GM18867 (cell line): Measurements from ENCODE around the gene DMRTC2.
A peak's percentile ranks its signal among the peaks of the same experiment; 100 is the strongest.

Experiments
- ATAC-seq: cut with Tn5 transposase; IDR thresholded peaks from one replicate; pipeline ENCODE4 v1.9.1; 2021; ENCODE audit warnings: mild to moderate bottlenecking, moderate library complexity; ENCODE audit not compliant: unreplicated experiment

Gene DMRTC2

DNA sequence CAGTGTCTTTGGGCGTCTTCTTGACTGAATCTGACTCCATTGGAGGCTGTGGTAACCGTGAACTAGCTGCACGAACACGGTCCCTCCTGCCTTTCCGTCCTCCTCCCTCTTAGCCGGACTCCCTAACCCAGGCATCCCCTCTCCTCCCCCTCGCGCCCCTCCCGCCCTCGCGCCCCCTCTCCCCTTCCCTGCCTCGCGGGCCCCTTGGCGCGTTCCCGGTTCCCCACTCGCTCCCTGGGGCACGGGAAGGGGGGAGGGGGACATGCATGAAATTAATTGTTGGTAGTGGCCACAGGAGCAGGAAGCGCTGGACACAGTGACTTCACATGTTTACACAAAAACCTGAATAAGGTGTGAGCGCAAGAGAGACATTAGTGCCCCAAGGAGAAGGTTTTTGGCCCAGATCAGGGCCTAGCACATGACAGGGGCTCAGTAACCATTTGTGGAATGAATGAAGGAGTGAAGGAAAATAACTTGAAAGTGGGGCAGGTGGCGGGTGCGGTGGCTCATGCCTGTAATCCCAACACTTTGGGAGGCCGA lies 279 bp downstream of the DMRTC2 start:
- ATAC-seq = no peak

DNA sequence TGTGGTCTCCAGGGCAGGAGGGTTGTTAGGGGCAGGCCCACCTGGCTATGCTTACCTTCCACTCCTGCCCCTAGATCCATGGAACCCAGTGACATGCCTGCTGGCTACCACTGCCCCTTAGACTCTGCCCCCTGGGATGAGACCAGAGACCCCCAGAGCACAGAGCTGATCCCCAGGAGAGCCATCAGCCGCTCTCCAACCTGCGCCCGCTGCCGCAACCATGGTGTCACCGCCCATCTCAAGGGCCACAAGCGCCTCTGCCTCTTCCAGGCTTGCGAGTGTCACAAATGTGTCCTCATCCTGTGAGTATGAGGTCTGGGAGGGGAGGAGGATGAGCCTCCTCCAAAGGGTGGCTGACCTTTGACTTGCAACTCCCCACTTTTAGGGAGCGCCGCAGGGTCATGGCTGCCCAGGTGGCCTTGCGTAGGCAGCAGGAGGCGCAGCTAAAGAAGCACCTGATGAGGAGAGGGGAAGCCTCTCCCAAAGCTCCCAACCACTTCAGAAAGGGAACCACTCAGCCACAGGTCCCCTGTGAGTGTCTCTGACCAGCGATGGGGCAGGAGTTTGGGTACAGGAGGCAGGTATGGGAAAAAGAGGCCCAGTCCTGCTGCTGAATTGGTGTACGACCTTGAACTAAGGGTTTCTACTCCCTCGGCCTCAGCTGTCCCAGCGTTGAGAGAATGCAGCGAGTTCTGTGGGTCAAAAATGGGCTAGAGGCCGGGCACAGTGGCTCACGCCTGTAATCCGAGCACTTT lies 2.7 kb downstream of the DMRTC2 start:
- ATAC-seq = no peak

DNA sequence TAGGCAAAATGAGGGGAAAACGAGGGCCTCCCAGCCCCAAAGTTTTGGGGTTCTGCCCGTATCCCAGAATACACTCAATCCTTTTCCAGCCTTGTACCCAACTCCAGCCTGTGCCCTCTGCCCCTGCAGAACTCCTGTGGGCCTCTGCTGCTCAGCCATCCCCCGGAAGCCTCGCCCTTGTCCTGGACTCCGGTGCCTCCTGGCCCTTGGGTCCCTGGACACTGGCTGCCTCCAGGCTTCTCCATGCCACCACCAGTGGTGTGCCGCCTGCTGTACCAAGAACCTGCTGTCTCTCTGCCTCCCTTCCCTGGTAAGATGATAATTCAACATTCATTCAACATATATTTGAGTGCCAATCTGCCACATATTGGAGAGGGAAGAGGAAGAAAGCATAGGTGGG lies 3.8 kb downstream of the DMRTC2 start:
- ATAC-seq = no peak

DNA sequence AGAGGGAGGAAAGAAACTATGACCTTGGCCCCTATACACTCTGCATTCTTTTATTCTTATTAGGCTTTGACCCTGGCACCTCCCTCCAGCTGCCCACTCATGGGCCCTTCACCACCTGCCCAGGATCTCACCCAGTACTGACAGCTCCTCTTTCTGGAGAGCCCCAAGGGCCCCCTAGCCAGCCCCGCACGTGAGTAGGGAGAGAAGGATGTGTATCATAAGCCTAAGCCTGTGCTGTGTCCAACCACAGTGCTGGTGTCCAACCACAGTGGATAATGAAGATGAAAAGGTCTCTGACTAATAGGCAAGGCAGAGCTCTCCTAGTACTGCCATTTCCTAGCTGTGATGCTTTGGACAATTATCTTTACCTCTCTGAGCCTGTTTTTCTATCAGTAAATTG lies 4.2 kb downstream of the DMRTC2 start:
- no peak for ATAC-seq

DNA sequence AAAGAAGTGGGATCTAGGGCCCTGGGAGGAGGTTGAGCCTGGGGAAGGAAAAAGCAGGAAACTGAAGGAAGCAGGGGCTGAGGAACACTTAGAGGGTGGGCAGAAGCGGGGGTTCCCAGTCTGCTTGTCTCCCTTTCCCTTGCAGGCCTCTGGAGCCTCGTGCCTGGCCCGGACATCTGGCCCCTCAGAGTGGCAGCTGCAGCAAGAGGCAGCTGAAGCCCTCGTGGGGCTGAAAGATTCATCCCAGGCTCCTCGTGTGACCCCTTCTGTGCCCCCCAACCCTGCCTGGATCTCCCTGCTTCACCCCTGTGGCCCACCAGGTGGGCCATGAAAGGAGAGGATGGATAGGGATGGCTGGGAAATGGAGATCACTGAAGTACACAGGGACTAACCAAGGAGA lies 5.5 kb downstream of the DMRTC2 start:
- no peak for ATAC-seq

DNA sequence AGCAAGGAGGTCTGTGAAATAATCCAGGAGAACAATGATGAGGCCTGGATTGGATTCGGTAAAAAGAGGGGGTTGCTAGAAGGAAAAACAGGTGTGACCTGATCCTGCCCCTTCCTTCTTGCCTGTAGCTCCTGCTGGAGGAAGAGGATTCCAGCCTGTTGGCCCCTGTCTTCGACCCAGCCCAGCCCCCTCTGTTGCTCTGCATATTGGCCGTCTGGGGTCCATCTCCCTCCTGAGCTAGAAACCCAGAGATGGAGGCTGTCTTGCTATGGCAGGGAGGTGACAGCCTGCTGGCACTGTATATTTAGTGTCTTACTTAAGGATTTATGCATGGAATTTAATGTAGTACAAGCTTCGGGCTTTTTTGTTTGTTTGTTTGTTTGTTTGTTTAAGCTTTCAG lies 6.6 kb downstream of the DMRTC2 start:
- no peak for ATAC-seq

DNA sequence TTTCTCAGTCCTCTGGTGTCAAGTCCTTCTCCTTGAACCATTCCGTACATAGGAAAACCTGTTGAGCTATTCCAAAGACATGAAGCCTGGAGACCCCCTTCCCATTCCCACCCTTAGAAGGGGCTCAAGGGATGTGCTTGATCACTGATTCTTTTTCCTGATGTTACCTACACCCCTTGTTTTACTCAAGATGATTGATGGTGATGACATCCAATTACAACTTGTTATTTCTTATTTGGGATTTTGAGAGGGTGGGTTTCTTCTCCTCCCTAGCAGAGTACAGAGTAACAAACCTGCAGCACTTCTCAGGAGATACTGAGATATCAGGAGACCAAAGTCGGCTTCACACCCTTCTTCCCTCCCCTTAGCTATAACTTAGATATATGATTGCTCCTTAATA lies 8.5 kb downstream of the DMRTC2 start:
- no peak for ATAC-seq

DNA sequence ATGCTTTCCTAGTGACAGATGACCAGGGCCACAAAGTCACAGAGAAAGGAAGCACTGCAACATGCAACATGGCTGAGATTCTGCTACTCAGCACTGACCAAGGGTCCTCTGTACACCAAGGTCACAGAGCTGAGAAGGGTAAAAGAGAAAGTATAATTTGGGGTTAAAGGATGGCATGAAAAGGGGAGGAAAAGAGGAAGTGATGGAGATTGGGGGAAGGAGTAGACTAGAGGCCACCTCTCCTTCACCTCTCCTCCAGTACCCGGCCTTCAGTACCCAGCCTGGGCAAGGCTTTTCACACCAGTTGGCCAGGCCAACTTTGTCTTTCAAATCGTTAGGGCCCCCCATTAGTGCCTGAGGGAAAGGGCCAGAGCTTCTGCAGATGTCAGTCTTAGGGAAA lies 8.9 kb downstream of the DMRTC2 start:
- ATAC-seq = no peak

DNA sequence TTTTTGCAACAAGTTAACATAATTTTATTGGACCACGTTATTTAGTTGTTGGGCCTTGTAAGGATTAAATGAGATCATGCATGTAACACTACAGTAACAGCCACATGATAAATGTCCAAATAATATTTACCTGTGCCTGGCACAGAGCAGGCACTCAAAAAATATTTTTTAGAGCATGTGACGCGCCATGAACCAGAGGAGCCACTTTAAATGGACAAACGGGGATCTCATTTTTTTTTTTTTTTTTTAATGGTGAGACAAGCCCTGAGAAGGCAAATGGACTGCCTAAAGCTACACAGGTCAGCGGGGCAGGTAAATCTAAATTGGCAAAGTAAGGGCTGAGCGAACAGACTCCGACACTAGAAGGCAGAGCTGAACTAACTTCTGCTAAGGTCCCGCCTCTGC lies 14.4 kb downstream of the DMRTC2 start:
- no peak for ATAC-seq

DNA sequence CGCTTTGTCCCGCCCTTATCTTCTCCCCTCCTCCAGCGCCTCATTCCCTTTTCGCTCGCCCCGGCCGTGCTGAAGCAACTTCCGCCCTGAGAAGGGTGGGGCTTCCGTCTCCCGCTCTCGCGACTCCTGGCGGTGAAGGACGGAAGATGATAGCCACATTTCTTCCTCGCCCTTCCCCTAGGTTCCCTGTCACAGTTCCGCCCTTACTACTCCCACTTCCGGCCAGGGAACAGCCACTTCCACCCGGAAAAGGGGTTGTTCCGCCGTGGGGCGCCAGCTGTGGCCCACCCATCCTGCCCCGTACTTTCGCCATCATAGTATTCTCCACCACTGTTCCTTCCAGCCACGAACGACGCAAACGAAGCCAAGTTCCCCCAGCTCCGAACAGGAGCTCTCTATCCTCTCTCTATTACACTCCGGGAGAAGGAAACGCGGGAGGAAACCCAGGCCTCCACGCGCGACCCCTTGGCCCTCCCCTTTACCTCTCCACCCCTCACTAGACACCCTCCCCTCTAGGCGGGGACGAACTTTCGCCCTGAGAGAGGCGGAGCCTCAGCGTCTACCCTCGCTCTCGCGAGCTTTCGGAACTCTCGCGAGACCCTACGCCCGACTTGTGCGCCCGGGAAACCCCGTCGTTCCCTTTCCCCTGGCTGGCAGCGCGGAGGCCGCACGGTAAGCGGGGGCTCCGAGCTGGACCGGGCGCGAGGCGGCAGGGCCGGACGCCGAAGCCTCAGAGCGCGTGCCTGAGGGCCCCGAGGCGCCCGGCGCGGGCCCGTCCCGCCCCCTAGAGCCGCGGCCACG lies 15.0 kb downstream of the DMRTC2 start, which contains the start of gene RPS19:
TSS of gene RPS19 (plus strand) at position 638 of the 801 bp plus-strand sequence. CDS start 520 bp downstream, outside the sequence.
- ATAC-seq = peak; percentile 79

DNA sequence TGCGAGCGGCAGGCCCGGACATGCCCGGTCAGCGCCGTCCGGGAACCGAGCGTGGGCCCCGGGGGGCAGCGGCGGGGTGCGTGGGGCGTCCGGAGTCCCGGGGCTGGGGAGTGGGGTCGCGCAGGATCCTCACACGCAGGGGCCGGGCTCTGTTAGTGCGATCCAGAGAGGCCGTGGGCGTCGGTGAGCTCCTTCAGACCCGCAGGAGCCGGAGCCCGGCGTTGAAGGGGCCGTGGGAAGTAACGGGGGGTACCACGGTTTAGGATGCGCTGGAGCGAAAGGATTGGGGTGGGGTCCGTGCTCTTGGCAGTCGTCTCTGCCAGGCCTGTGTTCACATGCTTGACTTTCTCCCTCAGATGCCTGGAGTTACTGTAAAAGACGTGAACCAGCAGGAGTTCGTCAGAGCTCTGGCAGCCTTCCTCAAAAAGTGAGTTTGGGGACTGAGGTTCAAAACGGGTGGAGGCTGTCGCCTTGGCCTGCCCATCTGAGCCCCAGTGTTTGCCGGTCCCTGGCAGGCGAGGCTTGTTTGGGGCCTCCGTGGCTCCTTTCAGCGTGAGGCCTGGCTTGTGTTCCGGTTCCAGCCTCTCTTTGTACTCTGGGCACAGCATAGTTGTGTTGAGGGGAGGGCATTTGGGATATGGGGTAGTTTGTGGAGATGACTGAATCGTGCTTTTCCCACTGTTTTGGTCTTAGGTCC lies 15.7 kb downstream of the DMRTC2 start:
- no peak for ATAC-seq

DNA sequence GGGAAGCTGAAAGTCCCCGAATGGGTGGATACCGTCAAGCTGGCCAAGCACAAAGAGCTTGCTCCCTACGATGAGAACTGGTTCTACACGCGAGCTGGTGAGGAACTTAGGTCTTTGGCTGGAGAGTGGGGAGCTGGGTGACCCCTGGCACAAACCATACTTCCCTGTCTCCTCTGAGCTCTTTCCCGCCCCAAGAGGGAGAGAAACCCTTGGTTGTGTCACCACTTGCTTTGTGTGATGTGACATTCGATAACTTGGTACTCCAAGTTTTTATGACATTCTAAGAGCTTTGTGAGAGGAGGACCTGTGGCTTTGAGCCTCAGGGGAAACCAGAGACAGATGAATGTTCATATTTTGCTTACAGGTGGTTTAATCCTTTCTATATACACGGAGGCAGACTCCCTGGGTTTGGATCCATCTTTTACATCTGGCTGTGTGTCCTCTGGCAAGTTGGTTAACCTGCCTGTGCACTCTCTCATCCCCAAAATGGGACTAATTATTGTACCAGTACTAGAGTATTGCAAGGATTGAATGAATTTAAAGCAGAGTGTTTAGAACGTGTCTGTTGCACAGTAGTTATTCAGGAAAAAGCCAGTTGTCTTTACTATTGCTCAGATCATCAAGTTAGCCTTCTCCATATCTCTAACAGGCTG lies 16.4 kb downstream of the DMRTC2 start:
- no peak for ATAC-seq

DNA sequence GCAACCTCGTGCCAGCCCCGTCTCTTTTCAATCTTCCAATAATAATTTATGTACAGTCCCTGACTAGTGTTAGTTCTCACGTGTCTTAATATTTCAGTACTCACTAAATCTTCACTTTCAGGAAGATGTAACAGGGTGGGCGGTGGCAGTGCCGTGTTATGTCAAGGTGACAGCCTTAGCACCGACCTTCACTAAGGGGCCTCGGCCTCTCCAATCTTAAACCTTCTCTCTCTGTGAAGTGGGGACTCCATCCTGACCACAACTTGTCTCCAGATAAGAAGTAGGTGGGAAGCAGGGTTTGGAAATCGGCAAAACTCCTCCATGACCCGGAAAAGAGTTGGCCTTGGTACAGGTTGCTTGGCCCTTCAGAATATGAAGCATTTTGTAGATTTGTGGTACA lies 17.0 kb downstream of the DMRTC2 start:
- no peak for ATAC-seq

DNA sequence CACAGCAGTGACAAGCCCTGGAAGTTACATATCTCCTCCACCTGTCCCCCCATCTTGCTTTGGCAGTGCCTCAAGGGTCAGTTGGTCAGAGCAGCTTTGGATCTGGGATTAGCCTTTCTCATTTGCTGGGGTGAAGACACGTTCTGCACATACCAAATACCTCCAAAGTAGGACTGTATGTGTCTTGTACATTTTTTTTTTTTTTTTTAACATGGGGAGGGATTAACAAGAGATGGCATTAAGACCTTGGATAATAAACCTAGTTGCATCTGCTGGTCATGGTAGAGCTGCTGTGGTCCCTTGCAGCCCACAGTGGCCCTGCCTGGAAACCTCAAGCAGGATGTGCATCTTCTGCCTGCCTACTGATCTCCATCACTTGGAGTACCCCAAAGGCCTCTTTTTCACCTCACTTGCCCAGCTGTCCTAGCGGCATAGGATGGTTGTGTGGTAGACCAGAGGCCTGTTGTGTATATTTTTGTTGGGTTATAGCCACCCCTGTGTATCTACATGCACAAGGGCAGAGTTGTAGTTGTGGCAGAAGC lies 17.7 kb downstream of the DMRTC2 start:
- ATAC-seq = no peak

DNA sequence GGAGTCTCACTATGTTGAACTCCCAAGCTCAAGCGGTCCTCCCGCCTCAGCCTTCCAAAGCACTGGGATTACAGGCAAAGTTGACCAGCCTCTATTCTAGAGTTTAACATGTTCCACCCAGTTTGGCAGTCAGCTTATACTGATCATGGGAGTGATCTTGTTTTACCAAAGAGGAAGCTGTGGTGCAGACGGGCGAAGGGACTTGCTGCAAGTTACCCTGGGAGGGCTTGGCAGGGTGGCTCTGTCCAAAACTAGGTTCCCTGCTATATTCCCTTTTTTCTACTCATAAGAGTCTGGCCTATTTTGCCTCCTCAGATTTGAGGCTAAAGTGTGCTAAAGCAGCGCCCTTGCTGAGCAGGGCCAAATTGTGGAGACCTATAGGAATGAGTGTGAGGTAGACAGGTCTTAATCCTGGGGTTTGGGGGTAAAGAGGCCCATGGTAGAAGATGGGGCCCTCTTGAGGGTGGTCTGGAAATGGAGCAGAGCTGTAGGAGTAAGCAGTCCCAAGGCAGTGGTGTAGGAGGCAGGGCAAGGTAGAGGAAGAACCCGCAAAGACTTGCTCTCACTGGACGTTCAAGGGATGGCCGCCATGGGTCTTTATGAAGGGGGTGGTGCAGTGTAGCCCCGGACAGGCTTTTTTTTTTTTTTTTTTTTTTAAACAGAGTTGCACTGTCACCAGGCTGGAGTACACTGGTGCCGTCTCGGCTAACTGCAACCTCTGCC lies 18.5 kb downstream of the DMRTC2 start:
- no peak for ATAC-seq

DNA sequence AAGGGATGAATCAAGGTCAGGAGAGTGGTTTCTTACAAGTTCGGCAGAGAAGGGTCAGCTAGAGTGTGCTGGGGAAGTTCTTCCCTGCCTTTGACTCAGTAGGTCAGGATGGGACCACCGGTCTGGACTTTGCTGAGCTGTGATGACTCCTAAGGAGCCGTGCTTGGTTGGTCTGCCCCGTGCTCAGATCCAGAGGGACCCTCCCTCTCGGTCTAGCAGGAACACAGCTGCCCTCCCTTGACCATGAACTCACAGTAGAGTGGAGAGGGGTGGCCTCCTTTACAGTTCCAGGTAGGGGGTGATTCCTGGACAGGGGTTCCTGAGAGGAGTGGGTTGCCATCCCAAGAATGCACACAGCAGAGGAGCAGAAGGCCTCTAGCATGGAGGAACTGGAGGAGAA lies 19.5 kb downstream of the DMRTC2 start:
- no peak for ATAC-seq

DNA sequence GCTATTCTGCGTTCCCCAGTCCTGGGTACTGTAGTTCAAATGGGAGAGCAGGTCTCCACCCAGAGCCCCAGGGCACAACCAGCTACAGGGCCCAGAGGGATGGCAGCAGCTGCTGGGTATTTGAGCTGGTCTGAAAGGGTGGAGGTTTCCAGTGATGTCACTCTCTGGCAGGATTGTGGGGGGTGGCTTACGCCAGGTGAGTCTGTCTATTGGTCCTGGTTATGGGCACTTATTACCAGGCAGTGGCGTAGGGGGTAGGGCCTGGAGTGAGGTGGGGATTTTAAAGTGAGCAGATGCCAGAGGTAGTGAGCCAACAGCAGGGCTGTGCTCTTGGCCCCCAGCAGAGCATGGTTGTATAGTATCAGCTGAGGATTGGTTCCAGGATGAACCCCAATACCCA lies 21.4 kb downstream of the DMRTC2 start:
- no peak for ATAC-seq

DNA sequence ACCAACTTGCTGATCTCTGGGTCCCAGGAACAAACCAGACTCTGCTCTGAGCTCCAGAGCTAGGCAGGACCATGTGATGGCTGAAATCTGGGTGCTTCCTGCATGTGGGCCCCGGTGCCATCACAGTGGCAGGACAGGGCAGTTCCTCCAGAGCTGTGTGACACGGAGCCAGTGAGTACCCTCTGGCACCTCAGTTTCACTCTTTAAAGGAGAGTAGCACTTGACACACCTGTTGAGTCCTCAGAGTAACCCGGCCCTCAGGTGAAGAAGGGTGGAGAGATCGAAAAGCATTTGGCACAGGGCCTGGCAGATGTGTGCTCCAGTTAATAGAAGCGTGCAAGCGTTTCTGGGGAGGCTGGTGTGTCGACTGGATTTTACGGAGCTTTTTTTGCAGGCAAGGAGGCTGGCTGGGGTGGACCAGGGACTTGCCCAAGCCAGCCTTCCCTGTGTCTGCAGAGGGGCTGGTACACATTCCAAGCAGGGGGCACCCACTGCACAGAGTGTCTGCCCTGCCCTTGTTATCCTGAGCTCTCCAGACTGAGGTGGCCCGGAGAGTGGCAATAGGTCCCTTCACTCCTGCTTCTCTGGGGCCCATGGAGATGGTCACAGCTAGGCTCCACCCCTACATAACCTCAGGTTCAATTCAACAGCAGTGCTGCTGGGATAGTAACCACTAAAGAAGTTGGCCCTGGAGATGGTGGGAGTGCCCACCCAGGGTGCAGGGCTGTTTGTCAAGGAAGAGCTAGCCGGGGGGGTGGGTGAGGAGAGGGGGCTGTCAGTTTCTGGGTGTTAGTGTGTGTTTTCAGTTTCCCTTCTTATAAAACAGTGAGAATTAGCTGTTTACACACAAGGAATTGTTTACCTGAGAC lies 23.5 kb downstream of the DMRTC2 start:
- no peak for ATAC-seq

DNA sequence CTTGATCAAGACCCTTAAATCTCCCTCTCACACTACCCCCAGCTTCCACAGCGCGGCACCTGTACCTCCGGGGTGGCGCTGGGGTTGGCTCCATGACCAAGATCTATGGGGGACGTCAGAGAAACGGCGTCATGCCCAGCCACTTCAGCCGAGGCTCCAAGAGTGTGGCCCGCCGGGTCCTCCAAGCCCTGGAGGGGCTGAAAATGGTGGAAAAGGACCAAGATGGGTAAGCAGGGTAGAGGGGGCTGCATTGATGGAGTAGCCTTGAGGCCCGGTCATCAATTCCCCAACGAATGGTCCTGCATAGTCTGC lies 24.1 kb downstream of the DMRTC2 start:
- no peak for ATAC-seq
